WTC11 (cell line): ENCODE measurements around the gene GPA33. TPM values are rescaled to one million over a fixed set of nuclear protein-coding genes. Genes with fewer than 3 reads are reported as not detected.
"Not testable (repeated sequence)": the region's sequence is repeated elsewhere in the genome, so short reads cannot be mapped to it uniquely, and the experiment has no call there.

Experiments
- ATAC-seq: fragments of 200-7000 bp; cut with Tn5 transposase; 2 replicates; pipeline ENCODE4 v1.10.0; 2021; ENCODE audit warnings: mild to moderate bottlenecking, moderate library complexity
- CTCF ChIA-PET: fragments of 300-600 bp; sonication (Branson Sonifier 250); formaldehyde crosslinking; loops from one replicate; lab custom pipeline; 2021; ENCODE audit warnings: antibody characterized with exemption; lab: Charles Lee
- POLR2A ChIA-PET: fragments of 350-600 bp; sonication (Branson Sonifier 250); formaldehyde crosslinking; loops from one replicate; lab custom pipeline; 2021; ENCODE audit warnings: antibody characterized with exemption; lab: Charles Lee
- DNase-seq: peaks from one replicate; pipeline ENCODE4 v3.0.0; 2021; ENCODE audit warnings: low spot score
- H3K27ac Mint-ChIP-seq: 2 replicates; pipeline ENCODE4 v1.8.0; 2021; ENCODE audit warnings: mixed read lengths
- H3K27me3 Mint-ChIP-seq: 2 replicates; pipeline ENCODE4 v1.8.0; 2021; ENCODE audit warnings: low read depth, mild to moderate bottlenecking, moderate library complexity, mixed read lengths
- H3K36me3 Mint-ChIP-seq: 2 replicates; pipeline ENCODE4 v1.8.0; 2021; ENCODE audit warnings: mixed read lengths
- H3K4me1 Mint-ChIP-seq: 2 replicates; pipeline ENCODE4 v1.8.0; 2022; ENCODE audit warnings: mixed read lengths
- H3K4me3 Mint-ChIP-seq: 2 replicates; pipeline ENCODE4 v1.8.0; 2021; ENCODE audit warnings: mild to moderate bottlenecking, moderate library complexity, mixed read lengths
- H3K9me3 Mint-ChIP-seq: 2 replicates; pipeline ENCODE4 v1.8.0; 2021; ENCODE audit warnings: mixed read lengths
- CBFB ChIP-seq: sonication (generic); formaldehyde crosslinking; IDR thresholded peaks from 2 replicates; pipeline ENCODE4 v1.8.1; 2022; ENCODE audit warnings: mild to moderate bottlenecking, low read depth, missing genetic modification reagents
- CREM ChIP-seq: sonication (generic); formaldehyde crosslinking; IDR thresholded peaks from 2 replicates; pipeline ENCODE4 v1.8.1; 2022; ENCODE audit warnings: mild to moderate bottlenecking, missing genetic modification reagents, moderate library complexity
- FOXK1 ChIP-seq: sonication (generic); formaldehyde crosslinking; IDR thresholded peaks from 2 replicates; pipeline ENCODE4 v1.8.0; 2022; ENCODE audit warnings: mild to moderate bottlenecking, moderate library complexity, missing genetic modification reagents
- FOXP1 ChIP-seq: sonication (generic); formaldehyde crosslinking; IDR thresholded peaks from 2 replicates; pipeline ENCODE4 v1.8.0; 2022; ENCODE audit warnings: missing genetic modification reagents, mild to moderate bottlenecking, moderate library complexity, borderline replicate concordance
- GABPB1 ChIP-seq: sonication (generic); formaldehyde crosslinking; IDR thresholded peaks from 2 replicates; pipeline ENCODE4 v1.8.1; 2023; ENCODE audit warnings: mild to moderate bottlenecking, missing genetic modification reagents
- GRHL2 ChIP-seq: fragments of 250-450 bp; sonication (Bioruptor Pico); IDR thresholded peaks from 2 replicates; pipeline ENCODE4 v1.8.0; 2022; ENCODE audit warnings: mild to moderate bottlenecking, moderate library complexity; ENCODE audit not compliant: insufficient replicate concordance, severe bottlenecking
- JAZF1 ChIP-seq: fragments of 250-450 bp; sonication (Bioruptor Pico); IDR thresholded peaks from 2 replicates; pipeline ENCODE4 v1.9.0; 2021; ENCODE audit warnings: moderate library complexity, mild to moderate bottlenecking, inconsistent platforms
- MYBL2 ChIP-seq: sonication (generic); formaldehyde crosslinking; IDR thresholded peaks from 2 replicates; pipeline ENCODE4 v1.8.1; 2023; ENCODE audit warnings: mild to moderate bottlenecking, moderate library complexity, missing genetic modification reagents
- NFATC4 ChIP-seq: fragments of 250-450 bp; sonication (Bioruptor Pico); IDR thresholded peaks from 2 replicates; pipeline ENCODE4 v1.9.0; 2021; ENCODE audit warnings: mild to moderate bottlenecking
- NR2C2 ChIP-seq: sonication (generic); formaldehyde crosslinking; IDR thresholded peaks from 2 replicates; pipeline ENCODE4 v1.8.0; 2022; ENCODE audit warnings: mild to moderate bottlenecking, missing genetic modification reagents
- SMAD3 ChIP-seq: sonication (generic); formaldehyde crosslinking; IDR thresholded peaks from 2 replicates; pipeline ENCODE4 v1.8.0; 2022; ENCODE audit warnings: missing genetic modification reagents, mild to moderate bottlenecking, borderline replicate concordance
- ZNF121 ChIP-seq: sonication (generic); formaldehyde crosslinking; IDR thresholded peaks from 2 replicates; pipeline ENCODE4 v1.8.0; 2023; ENCODE audit warnings: missing genetic modification reagents
- ZNF423 ChIP-seq: fragments of 250-450 bp; sonication (Bioruptor Pico); IDR thresholded peaks from 2 replicates; pipeline ENCODE4 v2.1.2; 2022; ENCODE audit warnings: mild to moderate bottlenecking, moderate library complexity
- total RNA-seq: library from RNA; stranded (reverse); gene quantifications from 3 replicates; pipeline ENCODE4 v1.2.3, GENCODE V29; 2021
- TF ChIP-seq, protein P1 (sequence below): sonication (generic); formaldehyde crosslinking; IDR thresholded peaks from 2 replicates; pipeline ENCODE4 v1.8.1; 2023; ENCODE audit warnings: mild to moderate bottlenecking, missing genetic modification reagents, borderline replicate concordance
- TF ChIP-seq, protein P2 (sequence below): fragments of 250-450 bp; sonication (Bioruptor Pico); IDR thresholded peaks from 2 replicates; pipeline ENCODE4 v1.9.0; 2021; ENCODE audit warnings: moderate library complexity, mild to moderate bottlenecking, inconsistent platforms, borderline replicate concordance
- TF ChIP-seq, protein P3 (sequence below): sonication (generic); formaldehyde crosslinking; IDR thresholded peaks from 2 replicates; pipeline ENCODE4 v1.8.0; 2022; ENCODE audit warnings: mild to moderate bottlenecking, missing genetic modification reagents
- TF ChIP-seq, protein P4 (sequence below): sonication (generic); formaldehyde crosslinking; IDR thresholded peaks from 2 replicates; pipeline ENCODE4 v1.8.0; 2022; ENCODE audit warnings: mild to moderate bottlenecking, missing genetic modification reagents
- TF ChIP-seq, protein P5 (sequence below): fragments of 250-450 bp; sonication (Bioruptor Pico); IDR thresholded peaks from 2 replicates; pipeline ENCODE4 v1.9.0; 2021; ENCODE audit warnings: mild to moderate bottlenecking

Gene GPA33
- total RNA-seq, 1 experiment from 2014 or later: 0.63 TPM

DNA sequence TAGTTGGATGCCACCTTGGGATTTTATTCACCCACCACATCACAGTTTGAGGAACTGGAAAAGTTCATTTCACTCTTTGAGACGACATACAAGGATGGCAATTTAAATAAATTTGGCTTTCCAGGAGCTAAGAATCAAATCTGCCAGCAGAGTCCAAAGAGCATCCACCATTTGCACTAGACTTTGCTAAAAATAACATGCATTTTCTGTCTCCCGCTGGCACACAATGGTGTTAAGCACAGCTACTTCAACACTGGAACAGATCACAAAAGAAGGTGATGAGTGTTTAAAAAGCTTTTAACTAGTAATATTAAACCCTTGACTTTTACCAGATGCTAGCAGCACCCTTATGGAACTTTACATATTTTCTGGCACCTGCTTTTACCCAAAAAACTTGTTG, 56.5 kb downstream of the GPA33 start (continued):
- TF ChIP-seq SMAD3 (CRISPR knock-in tag) (no peak), CREM (no peak), NR2C2 (CRISPR knock-in tag) (no peak), FOXK1 (no peak), MYBL2 (CRISPR knock-in tag) (no peak), JAZF1 (no peak)
- TF ChIP-seq, protein P1, sequence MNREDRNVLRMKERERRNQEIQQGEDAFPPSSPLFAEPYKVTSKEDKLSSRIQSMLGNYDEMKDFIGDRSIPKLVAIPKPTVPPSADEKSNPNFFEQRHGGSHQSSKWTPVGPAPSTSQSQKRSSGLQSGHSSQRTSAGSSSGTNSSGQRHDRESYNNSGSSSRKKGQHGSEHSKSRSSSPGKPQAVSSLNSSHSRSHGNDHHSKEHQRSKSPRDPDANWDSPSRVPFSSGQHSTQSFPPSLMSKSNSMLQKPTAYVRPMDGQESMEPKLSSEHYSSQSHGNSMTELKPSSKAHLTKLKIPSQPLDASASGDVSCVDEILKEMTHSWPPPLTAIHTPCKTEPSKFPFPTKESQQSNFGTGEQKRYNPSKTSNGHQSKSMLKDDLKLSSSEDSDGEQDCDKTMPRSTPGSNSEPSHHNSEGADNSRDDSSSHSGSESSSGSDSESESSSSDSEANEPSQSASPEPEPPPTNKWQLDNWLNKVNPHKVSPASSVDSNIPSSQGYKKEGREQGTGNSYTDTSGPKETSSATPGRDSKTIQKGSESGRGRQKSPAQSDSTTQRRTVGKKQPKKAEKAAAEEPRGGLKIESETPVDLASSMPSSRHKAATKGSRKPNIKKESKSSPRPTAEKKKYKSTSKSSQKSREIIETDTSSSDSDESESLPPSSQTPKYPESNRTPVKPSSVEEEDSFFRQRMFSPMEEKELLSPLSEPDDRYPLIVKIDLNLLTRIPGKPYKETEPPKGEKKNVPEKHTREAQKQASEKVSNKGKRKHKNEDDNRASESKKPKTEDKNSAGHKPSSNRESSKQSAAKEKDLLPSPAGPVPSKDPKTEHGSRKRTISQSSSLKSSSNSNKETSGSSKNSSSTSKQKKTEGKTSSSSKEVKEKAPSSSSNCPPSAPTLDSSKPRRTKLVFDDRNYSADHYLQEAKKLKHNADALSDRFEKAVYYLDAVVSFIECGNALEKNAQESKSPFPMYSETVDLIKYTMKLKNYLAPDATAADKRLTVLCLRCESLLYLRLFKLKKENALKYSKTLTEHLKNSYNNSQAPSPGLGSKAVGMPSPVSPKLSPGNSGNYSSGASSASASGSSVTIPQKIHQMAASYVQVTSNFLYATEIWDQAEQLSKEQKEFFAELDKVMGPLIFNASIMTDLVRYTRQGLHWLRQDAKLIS (CRISPR knock-in tag): no peak
- TF ChIP-seq, protein P2, sequence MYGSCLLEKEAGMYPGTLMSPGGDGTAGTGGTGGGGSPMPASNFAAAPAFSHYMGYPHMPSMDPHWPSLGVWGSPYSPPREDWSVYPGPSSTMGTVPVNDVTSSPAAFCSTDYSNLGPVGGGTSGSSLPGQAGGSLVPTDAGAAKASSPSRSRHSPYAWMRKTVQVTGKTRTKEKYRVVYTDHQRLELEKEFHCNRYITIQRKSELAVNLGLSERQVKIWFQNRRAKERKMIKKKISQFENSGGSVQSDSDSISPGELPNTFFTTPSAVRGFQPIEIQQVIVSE (CRISPR knock-in tag): no peak
- TF ChIP-seq, all 79 proteins: peak for 0

DNA sequence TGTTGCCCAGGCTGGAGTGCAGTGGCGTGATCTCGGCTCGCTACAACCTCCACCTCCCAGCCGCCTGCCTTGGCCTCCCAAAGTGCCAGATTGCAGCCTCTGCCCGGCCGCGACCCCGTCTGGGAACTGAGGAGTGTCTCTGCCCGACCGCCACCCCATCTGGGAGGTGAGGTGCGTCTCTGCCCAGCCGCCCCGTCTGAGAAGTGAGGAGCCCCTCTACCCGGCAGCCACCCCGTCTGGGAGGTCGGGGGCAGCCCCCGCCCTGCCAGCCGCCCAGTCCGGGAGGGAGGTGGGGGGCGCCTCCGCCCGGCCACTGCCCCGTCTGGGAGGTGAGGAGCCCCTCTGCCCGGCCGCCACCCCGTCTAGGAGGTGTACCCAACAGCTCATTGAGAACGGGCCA, 60.6 kb downstream of the GPA33 start:
- CTCF ChIA-PET: not testable (repeated sequence)

DNA sequence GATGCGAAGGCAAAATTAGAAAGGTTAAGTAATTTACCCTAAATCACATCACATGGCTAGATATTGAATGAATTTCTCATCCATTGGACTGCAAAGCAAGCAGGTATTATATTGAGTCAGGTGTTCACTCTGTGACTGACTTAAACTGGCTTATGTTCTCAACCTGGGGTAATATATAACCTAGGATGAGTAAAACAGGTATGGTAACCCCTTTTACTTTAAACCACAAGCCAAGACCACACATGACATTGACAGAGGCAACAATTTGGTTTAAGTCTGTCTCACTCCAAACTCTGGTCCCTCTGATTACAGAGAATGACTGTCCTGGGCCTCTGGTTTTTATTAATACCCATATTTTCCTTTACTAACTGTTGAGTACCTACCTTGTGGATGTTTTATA, 67.8 kb downstream of the GPA33 start:
- no peak for TF ChIP-seq CBFB (CRISPR knock-in tag)
- TF ChIP-seq GABPB1 (CRISPR knock-in tag): no peak
- TF ChIP-seq, protein P3, sequence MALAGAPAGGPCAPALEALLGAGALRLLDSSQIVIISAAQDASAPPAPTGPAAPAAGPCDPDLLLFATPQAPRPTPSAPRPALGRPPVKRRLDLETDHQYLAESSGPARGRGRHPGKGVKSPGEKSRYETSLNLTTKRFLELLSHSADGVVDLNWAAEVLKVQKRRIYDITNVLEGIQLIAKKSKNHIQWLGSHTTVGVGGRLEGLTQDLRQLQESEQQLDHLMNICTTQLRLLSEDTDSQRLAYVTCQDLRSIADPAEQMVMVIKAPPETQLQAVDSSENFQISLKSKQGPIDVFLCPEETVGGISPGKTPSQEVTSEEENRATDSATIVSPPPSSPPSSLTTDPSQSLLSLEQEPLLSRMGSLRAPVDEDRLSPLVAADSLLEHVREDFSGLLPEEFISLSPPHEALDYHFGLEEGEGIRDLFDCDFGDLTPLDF (CRISPR knock-in tag): no peak
- TF ChIP-seq ZNF423 (CRISPR knock-in tag): no peak
- no peak for TF ChIP-seq FOXP1 (CRISPR knock-in tag)
- TF ChIP-seq NFATC4: no peak
- TF ChIP-seq, protein P4, sequence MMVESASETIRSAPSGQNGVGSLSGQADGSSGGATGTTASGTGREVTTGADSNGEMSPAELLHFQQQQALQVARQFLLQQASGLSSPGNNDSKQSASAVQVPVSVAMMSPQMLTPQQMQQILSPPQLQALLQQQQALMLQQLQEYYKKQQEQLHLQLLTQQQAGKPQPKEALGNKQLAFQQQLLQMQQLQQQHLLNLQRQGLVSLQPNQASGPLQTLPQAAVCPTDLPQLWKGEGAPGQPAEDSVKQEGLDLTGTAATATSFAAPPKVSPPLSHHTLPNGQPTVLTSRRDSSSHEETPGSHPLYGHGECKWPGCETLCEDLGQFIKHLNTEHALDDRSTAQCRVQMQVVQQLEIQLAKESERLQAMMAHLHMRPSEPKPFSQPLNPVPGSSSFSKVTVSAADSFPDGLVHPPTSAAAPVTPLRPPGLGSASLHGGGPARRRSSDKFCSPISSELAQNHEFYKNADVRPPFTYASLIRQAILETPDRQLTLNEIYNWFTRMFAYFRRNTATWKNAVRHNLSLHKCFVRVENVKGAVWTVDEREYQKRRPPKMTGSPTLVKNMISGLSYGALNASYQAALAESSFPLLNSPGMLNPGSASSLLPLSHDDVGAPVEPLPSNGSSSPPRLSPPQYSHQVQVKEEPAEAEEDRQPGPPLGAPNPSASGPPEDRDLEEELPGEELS (CRISPR knock-in tag): no peak
- TF ChIP-seq GRHL2 (CRISPR knock-in tag): no peak
- TF ChIP-seq, protein P5, sequence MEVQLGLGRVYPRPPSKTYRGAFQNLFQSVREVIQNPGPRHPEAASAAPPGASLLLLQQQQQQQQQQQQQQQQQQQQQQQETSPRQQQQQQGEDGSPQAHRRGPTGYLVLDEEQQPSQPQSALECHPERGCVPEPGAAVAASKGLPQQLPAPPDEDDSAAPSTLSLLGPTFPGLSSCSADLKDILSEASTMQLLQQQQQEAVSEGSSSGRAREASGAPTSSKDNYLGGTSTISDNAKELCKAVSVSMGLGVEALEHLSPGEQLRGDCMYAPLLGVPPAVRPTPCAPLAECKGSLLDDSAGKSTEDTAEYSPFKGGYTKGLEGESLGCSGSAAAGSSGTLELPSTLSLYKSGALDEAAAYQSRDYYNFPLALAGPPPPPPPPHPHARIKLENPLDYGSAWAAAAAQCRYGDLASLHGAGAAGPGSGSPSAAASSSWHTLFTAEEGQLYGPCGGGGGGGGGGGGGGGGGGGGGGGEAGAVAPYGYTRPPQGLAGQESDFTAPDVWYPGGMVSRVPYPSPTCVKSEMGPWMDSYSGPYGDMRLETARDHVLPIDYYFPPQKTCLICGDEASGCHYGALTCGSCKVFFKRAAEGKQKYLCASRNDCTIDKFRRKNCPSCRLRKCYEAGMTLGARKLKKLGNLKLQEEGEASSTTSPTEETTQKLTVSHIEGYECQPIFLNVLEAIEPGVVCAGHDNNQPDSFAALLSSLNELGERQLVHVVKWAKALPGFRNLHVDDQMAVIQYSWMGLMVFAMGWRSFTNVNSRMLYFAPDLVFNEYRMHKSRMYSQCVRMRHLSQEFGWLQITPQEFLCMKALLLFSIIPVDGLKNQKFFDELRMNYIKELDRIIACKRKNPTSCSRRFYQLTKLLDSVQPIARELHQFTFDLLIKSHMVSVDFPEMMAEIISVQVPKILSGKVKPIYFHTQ (CRISPR knock-in tag): no peak
- TF ChIP-seq FOXK1: no peak
- TF ChIP-seq ZNF121 (CRISPR knock-in tag): no peak
- Mint-ChIP-seq H3K9me3 (peaks cover 19% of the 10 kb centered on the region), H3K27ac (no peak overlapping the region), H3K36me3 (no peaks in the 10 kb centered on the region), H3K27me3 (peaks cover 3% of the 10 kb centered on the region; the same call in 1 of the 2 replicates), H3K4me1 (no peaks in the 10 kb centered on the region), H3K4me3 (no peak overlapping the region)
- no peak for ATAC-seq
- CTCF ChIA-PET: interaction anchor here (1.1 kb wide), 1 partner anchor 35 kb away, joined by 3 read pairs; no protein-coding TSS in a partner anchor
- POLR2A ChIA-PET: no interaction called here
- no peak for DNase-seq

More for the DNA sequence above, 60.6 kb downstream of the GPA33 start:
- H3K27me3 Mint-ChIP-seq, H3K4me3 Mint-ChIP-seq, ATAC-seq, H3K36me3 Mint-ChIP-seq, POLR2A ChIA-PET, H3K27ac Mint-ChIP-seq, H3K4me1 Mint-ChIP-seq, DNase-seq: not testable (repeated sequence)
- H3K9me3 Mint-ChIP-seq: peaks cover 41% of the 10 kb centered on the region
